GM23338 (cell line): ENCODE measurements around the gene PRPF31.

Source experiments
- CREB1 ChIP-seq: fragments of 250-450 bp; sonication (Bioruptor Pico); IDR thresholded peaks from 2 replicates; pipeline ENCODE4 v1.5.0; 2020; ENCODE audit warnings: low read depth, mild to moderate bottlenecking, moderate library complexity
- ETS1 ChIP-seq: IDR thresholded peaks from 2 replicates; pipeline ENCODE4 v1.6.1; 2016; ENCODE audit warnings: antibody characterized with exemption
- EZH2 ChIP-seq: fragments of 200-600 bp; sonication (generic); IDR thresholded peaks from one replicate; pipeline ENCODE4 v1.8.0; 2017; ENCODE audit warnings: antibody characterized with exemption, mild to moderate bottlenecking, low read depth; ENCODE audit not compliant: unreplicated experiment
- EZH2phosphoT487 ChIP-seq: fragments of 200-600 bp; sonication (generic); IDR thresholded peaks from one replicate; pipeline ENCODE4 v1.8.1; 2018; ENCODE audit warnings: antibody characterized with exemption; ENCODE audit not compliant: unreplicated experiment
- JUNB ChIP-seq: IDR thresholded peaks from one replicate; pipeline ENCODE4 v1.6.1; 2016; ENCODE audit warnings: antibody characterized with exemption; ENCODE audit not compliant: unreplicated experiment
- POLR2AphosphoS5 ChIP-seq: IDR thresholded peaks from 2 replicates; pipeline ENCODE4 v1.6.1; 2016; ENCODE audit warnings: antibody characterized with exemption, low read depth
- REST ChIP-seq: IDR thresholded peaks from one replicate; pipeline ENCODE4 v1.6.1; 2018; ENCODE audit warnings: antibody characterized with exemption; ENCODE audit not compliant: unreplicated experiment
- ZNF114 ChIP-seq: fragments of 250-450 bp; sonication (Bioruptor Pico); IDR thresholded peaks from 2 replicates; pipeline ENCODE4 v1.5.0; 2020; ENCODE audit warnings: mild to moderate bottlenecking, moderate library complexity
- TF ChIP-seq, protein P1 (sequence below), 2 experiments: fragments of 200-600 bp in 1 of 2; sonication (generic) in 1 of 2; conservative IDR thresholded peaks; 2 replicates each; pipeline versions ENCODE4 v1.5.1 to v1.6.1; 2016 to 2017; ENCODE audit warnings: antibody characterized with exemption in 2 of 2, low read depth in 2 of 2, mild to moderate bottlenecking in 2 of 2, moderate library complexity in 1 of 2
- TF ChIP-seq, protein P2 (sequence below): fragments of 250-450 bp; sonication (Bioruptor Pico); IDR thresholded peaks from 2 replicates; pipeline ENCODE4 v1.5.0; 2020; ENCODE audit warnings: mild to moderate bottlenecking, moderate library complexity

DNA sequence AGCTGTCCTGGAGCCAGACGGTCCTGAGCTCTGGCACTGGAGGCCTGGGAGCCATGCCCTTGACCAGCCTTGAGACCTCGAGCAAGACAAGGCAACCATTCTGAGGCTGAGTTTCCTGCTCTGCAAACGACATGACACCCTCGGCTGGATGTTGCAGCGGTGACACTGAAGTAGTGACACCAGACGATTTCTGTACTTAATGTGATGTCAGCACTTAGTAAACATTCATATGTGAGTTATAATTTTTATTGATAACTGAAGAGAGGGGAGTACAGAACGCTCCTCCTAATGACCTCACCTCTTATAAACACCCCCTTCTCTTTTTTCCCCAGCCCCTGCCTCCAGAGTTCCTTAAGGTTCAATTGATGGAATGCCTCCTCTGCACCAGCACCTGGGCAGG is 7.1 kb upstream of the PRPF31 start:
- TF ChIP-seq, protein P1, sequence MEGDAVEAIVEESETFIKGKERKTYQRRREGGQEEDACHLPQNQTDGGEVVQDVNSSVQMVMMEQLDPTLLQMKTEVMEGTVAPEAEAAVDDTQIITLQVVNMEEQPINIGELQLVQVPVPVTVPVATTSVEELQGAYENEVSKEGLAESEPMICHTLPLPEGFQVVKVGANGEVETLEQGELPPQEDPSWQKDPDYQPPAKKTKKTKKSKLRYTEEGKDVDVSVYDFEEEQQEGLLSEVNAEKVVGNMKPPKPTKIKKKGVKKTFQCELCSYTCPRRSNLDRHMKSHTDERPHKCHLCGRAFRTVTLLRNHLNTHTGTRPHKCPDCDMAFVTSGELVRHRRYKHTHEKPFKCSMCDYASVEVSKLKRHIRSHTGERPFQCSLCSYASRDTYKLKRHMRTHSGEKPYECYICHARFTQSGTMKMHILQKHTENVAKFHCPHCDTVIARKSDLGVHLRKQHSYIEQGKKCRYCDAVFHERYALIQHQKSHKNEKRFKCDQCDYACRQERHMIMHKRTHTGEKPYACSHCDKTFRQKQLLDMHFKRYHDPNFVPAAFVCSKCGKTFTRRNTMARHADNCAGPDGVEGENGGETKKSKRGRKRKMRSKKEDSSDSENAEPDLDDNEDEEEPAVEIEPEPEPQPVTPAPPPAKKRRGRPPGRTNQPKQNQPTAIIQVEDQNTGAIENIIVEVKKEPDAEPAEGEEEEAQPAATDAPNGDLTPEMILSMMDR (conservative IDR thresholded peaks at IDR 0.05; ENCODE audit: low read depth in 2 of 2), result no peak
- no peak for TF ChIP-seq CREB1 (CRISPR knock-in tag)
- TF ChIP-seq POLR2AphosphoS5, result no peak
- no peak for TF ChIP-seq ETS1
- no peak for TF ChIP-seq JUNB
- TF ChIP-seq EZH2phosphoT487, result no peak
- no peak for TF ChIP-seq ZNF114 (CRISPR knock-in tag)
- TF ChIP-seq REST, result no peak
- no peak for TF ChIP-seq EZH2
- TF ChIP-seq, protein P2, sequence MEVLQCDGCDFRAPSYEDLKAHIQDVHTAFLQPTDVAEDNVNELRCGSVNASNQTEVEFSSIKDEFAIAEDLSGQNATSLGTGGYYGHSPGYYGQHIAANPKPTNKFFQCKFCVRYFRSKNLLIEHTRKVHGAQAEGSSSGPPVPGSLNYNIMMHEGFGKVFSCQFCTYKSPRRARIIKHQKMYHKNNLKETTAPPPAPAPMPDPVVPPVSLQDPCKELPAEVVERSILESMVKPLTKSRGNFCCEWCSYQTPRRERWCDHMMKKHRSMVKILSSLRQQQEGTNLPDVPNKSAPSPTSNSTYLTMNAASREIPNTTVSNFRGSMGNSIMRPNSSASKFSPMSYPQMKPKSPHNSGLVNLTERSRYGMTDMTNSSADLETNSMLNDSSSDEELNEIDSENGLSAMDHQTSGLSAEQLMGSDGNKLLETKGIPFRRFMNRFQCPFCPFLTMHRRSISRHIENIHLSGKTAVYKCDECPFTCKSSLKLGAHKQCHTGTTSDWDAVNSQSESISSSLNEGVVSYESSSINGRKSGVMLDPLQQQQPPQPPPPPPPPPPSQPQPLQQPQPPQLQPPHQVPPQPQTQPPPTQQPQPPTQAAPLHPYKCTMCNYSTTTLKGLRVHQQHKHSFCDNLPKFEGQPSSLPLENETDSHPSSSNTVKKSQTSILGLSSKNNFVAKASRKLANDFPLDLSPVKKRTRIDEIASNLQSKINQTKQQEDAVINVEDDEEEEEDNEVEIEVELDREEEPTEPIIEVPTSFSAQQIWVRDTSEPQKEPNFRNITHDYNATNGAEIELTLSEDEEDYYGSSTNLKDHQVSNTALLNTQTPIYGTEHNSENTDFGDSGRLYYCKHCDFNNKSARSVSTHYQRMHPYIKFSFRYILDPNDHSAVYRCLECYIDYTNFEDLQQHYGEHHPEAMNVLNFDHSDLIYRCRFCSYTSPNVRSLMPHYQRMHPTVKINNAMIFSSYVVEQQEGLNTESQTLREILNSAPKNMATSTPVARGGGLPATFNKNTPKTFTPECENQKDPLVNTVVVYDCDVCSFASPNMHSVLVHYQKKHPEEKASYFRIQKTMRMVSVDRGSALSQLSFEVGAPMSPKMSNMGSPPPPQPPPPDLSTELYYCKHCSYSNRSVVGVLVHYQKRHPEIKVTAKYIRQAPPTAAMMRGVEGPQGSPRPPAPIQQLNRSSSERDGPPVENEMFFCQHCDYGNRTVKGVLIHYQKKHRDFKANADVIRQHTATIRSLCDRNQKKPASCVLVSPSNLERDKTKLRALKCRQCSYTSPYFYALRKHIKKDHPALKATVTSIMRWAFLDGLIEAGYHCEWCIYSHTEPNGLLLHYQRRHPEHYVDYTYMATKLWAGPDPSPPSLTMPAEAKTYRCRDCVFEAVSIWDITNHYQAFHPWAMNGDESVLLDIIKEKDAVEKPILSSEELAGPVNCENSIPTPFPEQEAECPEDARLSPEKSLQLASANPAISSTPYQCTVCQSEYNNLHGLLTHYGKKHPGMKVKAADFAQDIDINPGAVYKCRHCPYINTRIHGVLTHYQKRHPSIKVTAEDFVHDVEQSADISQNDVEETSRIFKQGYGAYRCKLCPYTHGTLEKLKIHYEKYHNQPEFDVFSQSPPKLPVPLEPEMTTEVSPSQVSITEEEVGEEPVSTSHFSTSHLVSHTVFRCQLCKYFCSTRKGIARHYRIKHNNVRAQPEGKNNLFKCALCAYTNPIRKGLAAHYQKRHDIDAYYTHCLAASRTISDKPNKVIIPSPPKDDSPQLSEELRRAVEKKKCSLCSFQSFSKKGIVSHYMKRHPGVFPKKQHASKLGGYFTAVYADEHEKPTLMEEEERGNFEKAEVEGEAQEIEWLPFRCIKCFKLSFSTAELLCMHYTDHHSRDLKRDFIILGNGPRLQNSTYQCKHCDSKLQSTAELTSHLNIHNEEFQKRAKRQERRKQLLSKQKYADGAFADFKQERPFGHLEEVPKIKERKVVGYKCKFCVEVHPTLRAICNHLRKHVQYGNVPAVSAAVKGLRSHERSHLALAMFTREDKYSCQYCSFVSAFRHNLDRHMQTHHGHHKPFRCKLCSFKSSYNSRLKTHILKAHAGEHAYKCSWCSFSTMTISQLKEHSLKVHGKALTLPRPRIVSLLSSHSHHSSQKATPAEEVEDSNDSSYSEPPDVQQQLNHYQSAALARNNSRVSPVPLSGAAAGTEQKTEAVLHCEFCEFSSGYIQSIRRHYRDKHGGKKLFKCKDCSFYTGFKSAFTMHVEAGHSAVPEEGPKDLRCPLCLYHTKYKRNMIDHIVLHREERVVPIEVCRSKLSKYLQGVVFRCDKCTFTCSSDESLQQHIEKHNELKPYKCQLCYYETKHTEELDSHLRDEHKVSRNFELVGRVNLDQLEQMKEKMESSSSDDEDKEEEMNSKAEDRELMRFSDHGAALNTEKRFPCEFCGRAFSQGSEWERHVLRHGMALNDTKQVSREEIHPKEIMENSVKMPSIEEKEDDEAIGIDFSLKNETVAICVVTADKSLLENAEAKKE (CRISPR knock-in tag), result no peak
